HUES48 (cell line): Measurements from ENCODE around the gene KRT81.

Experiments
- H3K27ac ChIP-seq: one replicate; pipeline ENCODE4 v1.7.0; 2013; ENCODE audit warnings: low read depth, low read length, inconsistent platforms
- H3K27me3 ChIP-seq: 2 replicates; pipeline ENCODE4 v1.6.1; 2013; ENCODE audit warnings: mild to moderate bottlenecking, low read length; ENCODE audit not compliant: control insufficient read depth, insufficient read depth
- H3K36me3 ChIP-seq: 2 replicates; pipeline ENCODE4 v1.6.1; 2013; ENCODE audit warnings: low read length; ENCODE audit not compliant: control insufficient read depth, insufficient read depth
- H3K4me1 ChIP-seq: 2 replicates; pipeline ENCODE4 v1.6.1; 2013; ENCODE audit warnings: mild to moderate bottlenecking, low read length; ENCODE audit not compliant: control insufficient read depth, insufficient read depth
- H3K4me3 ChIP-seq: 2 replicates; pipeline ENCODE4 v1.5.1; 2013; ENCODE audit warnings: mild to moderate bottlenecking, low read depth, low read length
- H3K9ac ChIP-seq: 2 replicates; pipeline ENCODE4 v1.6.1; 2013; ENCODE audit warnings: mild to moderate bottlenecking, low read depth, low read length, moderate library complexity
- H3K9me3 ChIP-seq: 2 replicates; pipeline ENCODE4 v1.6.1; 2013; ENCODE audit warnings: low read length; ENCODE audit not compliant: control insufficient read depth, insufficient read depth

KRT81 gene

GRCh38 chr12:52327830-52328500, 36.6 kb upstream of the KRT81 start:
- no peaks in the 10 kb centered on the region for H3K9me3 ChIP-seq
- no peaks in the 10 kb centered on the region for H3K4me1 ChIP-seq
- no peak overlapping the region for H3K9ac ChIP-seq
- no peaks in the 10 kb centered on the region; the same call in 1 of the 2 replicates for H3K27me3 ChIP-seq
- H3K4me3 ChIP-seq: no peak overlapping the region
- H3K27ac ChIP-seq: no peak overlapping the region
- no peaks in the 10 kb centered on the region for H3K36me3 ChIP-seq

GRCh38 chr12:52327052-52327829, 35.9 kb upstream of the KRT81 start:
- Histone ChIP-seq H3K27me3 (no peaks in the 10 kb centered on the region; the same call in 1 of the 2 replicates), H3K27ac (no peak overlapping the region), H3K36me3 (no peaks in the 10 kb centered on the region), H3K9ac (no peak overlapping the region), H3K4me3 (no peak overlapping the region), H3K9me3 (no peaks in the 10 kb centered on the region), H3K4me1 (no peaks in the 10 kb centered on the region)

GRCh38 chr12:52324153-52324444, 32.8 kb upstream of the KRT81 start:
- H3K27ac ChIP-seq: no peak overlapping the region
- H3K9me3 ChIP-seq: no peaks in the 10 kb centered on the region
- no peak overlapping the region for H3K4me3 ChIP-seq
- H3K36me3 ChIP-seq: no peaks in the 10 kb centered on the region
- no peaks in the 10 kb centered on the region for H3K4me1 ChIP-seq
- H3K9ac ChIP-seq: no peak overlapping the region
- no peaks in the 10 kb centered on the region; the same call in 1 of the 2 replicates for H3K27me3 ChIP-seq

GRCh38 chr12:52323416-52324152, 32.2 kb upstream of the KRT81 start:
- no peak overlapping the region for H3K4me3 ChIP-seq
- no peaks in the 10 kb centered on the region; the same call in 1 of the 2 replicates for H3K27me3 ChIP-seq
- H3K4me1 ChIP-seq: no peaks in the 10 kb centered on the region
- no peaks in the 10 kb centered on the region for H3K9me3 ChIP-seq
- H3K9ac ChIP-seq: no peak overlapping the region
- H3K36me3 ChIP-seq: no peaks in the 10 kb centered on the region
- H3K27ac ChIP-seq: no peak overlapping the region

GRCh38 chr12:52323001-52323400, 31.7 kb upstream of the KRT81 start:
- H3K27me3 ChIP-seq: no peaks in the 10 kb centered on the region; the same call in 1 of the 2 replicates

DNA sequence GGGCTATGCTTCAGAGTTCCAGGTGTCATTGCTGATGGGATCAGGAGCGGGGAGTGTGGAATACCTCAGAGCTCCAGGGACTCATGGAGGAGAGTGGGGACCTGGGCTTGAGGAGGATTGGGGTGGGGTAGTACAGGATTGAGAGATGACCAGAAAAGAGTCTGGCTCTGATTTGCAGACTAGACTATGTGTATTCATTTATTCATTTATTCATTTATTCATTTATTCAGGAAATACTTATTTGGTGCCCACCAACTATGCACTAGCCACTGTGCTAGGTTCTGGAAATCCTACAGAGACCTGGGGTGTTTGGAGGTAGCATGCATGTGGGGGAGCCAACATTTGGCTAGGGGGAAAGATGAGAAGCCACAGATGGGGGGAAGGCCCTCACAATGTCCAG, 30.7 kb upstream of the KRT81 start:
- Histone ChIP-seq H3K9me3 (no peaks in the 10 kb centered on the region), H3K4me3 (no peak overlapping the region), H3K27me3 (no peaks in the 10 kb centered on the region; the same call in 1 of the 2 replicates), H3K27ac (no peak overlapping the region), H3K4me1 (no peaks in the 10 kb centered on the region), H3K36me3 (no peaks in the 10 kb centered on the region), H3K9ac (no peak overlapping the region)

More at GRCh38 chr12:52323001-52323400, 31.7 kb upstream of the KRT81 start:
- Histone ChIP-seq H3K4me1 (no peaks in the 10 kb centered on the region), H3K9ac (no peak overlapping the region), H3K36me3 (no peaks in the 10 kb centered on the region), H3K27ac (no peak overlapping the region), H3K4me3 (no peak overlapping the region), H3K9me3 (no peaks in the 10 kb centered on the region)

DNA sequence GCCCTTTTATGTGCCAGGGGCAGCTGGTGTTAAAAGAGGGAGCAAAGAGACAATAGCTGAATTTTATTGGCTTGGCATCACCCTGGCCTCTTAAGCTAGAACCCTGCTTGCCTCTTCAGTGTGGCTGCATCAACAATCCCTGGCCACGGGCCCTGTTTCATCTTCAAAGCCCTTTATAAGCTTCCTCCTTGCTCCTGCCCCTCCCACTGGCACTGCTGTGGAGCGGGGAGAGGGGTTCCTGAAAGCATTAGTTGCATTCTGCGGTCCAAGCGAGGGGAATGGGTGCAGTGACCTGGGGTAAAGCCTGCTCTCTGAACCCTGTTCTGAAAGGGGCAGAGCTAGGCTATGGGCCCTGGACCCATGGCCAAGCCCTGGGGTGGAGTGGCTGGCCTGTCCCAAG, 30.1 kb upstream of the KRT81 start:
- no peaks in the 10 kb centered on the region for H3K9me3 ChIP-seq
- no peak overlapping the region for H3K9ac ChIP-seq
- H3K27ac ChIP-seq: no peak overlapping the region
- no peaks in the 10 kb centered on the region for H3K4me1 ChIP-seq
- H3K4me3 ChIP-seq: no peak overlapping the region
- H3K27me3 ChIP-seq: no peaks in the 10 kb centered on the region; the same call in 1 of the 2 replicates
- H3K36me3 ChIP-seq: no peaks in the 10 kb centered on the region

DNA sequence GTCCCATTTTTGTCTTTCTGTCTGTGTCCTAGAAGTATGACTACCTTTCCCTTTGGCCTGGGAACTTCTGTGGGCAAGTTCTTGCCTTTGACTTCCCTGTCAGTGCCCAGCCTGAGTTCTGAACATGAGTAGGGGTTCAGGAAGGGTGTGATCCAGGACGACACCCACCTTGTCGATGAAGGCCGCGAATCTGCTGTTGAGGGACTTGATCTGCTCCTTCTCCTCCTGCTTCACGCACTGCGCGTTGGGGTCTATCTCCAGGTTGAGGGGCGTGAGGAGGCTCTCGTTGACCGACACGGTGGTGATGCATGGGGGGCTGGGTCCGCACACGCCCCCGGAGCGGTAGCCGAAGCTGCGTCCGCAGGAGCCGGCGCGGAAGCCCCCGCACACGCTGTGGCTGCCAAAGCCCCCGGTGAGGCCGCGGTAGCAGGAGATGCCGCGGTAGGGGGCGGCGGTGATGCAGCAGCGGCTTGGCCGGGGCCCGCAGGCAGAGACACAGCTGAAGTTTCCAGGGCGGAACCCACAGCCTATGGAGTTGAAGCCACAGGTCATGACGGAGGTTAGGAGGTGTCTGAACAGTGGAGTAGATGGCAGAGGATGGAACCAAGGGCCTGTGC, 29.6 kb upstream of the KRT81 start, which contains the start of gene KRT83:
Gene KRT83 (minus strand): TSS at position 615 of the 617 bp plus-strand sequence. CDS start 63 bp downstream, at position 552.
- Histone ChIP-seq H3K9ac (no peak within 1 kb of the TSS), H3K9me3 (no peaks in the 10 kb centered on the region), H3K36me3 (no peaks in the 10 kb centered on the region), H3K27ac (no peak within 1 kb of the TSS), H3K4me1 (no peaks in the 10 kb centered on the region), H3K27me3 (no peaks in the 10 kb centered on the region; the same call in 1 of the 2 replicates), H3K4me3 (no peak within 1 kb of the TSS)

DNA sequence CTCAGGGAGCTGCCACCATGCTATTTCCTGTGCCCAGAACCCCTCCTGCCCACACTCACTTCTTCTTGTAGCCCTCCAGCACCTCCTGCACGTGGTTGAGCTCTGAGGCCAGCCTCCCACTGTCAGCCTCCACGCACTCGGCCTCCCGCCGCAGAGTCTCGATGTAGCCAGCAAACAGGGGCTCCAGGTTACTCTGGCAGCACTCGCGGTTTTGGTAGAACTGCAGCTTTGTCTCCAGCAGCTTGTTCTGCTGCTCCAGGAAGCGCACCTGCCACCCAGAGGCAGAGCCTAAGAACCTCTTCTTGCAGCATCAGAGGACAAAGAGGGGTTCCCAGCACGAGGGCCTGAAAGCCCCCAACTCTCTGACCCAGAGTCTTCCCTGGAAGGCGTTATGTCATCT, 27.8 kb upstream of the KRT81 start:
- no peak overlapping the region for H3K27ac ChIP-seq

GRCh38 chr12:52318241-52318990, 27.1 kb upstream of the KRT81 start:
- H3K36me3 ChIP-seq: no peaks in the 10 kb centered on the region
- no peak overlapping the region for H3K4me3 ChIP-seq
- H3K9ac ChIP-seq: no peak overlapping the region
- H3K4me1 ChIP-seq: no peaks in the 10 kb centered on the region
- H3K27ac ChIP-seq: no peak overlapping the region
- no peaks in the 10 kb centered on the region for H3K9me3 ChIP-seq
- H3K27me3 ChIP-seq: no peaks in the 10 kb centered on the region

More for the DNA sequence above, 27.8 kb upstream of the KRT81 start:
- H3K9ac ChIP-seq: no peak overlapping the region
- H3K27me3 ChIP-seq: no peaks in the 10 kb centered on the region; the same call in 1 of the 2 replicates
- no peaks in the 10 kb centered on the region for H3K9me3 ChIP-seq
- H3K4me3 ChIP-seq: no peak overlapping the region
- no peaks in the 10 kb centered on the region for H3K36me3 ChIP-seq
- H3K4me1 ChIP-seq: no peaks in the 10 kb centered on the region
